ENCODE measurements around the gene BRSK1.

BRSK1 gene

DNA sequence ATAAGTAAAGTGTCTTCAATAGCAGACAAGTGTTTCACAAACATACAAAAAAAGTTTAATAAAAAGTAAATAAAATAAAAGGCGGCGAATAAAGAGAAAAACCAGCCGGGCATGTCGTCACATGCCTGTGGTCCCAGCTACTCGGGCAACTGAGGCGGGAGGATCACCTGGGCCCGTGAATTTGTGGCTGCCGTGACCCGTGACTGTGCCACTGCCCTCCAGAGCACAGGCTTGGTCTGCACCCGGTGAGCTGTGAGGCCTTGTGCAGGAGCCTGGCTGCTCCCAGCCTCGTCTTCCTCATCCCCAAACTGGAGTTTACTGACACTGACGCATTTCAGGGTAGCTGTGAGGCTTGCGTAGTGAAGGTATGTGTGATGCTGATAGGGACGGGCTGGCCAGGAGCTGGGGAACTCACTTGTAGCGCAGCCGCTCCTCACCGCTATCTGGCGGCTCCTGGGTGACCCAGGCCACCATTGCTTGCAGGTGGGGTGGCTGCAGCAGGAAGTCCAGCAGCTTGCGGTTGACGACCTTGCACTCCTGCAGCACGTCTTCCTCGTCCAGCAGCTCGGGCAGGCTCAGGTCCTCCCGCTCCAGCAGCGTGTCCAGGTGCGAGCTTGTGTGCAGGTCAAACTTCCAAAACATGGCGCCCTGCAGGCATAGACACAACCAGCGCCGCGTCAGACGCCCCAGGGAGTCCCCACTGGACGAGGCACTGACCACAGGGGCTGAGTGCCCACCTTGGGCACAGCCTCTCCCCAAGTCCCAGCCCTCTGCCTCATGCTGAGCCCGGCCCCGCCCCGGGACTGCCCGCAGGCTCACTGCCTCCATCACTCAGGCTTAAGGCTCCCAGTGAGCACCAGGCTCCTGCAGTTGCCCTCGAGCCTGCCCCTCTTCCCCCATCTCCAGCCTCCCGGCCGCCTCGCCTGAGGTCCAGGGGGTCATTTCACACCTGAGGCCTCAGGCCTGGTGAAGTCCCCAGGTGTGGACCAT lies 37.0 kb upstream of the BRSK1 start:
- Histone ChIP-seq H2AFZ (ENCODE audit: low read depth, low read length) (no peak overlapping the region), H3K27me3 (ENCODE audit: insufficient read depth, low read length, poor library complexity) (no peaks in the 10 kb centered on the region), H3K4me3 (ENCODE audit: low read depth in 1 of 2, low read length in 2 of 2) (no peak overlapping the region), H3K4me2 (ENCODE audit: insufficient read depth, low read length) (no peak overlapping the region), H3K9me3 (ENCODE audit: insufficient read depth, low read length, severe bottlenecking) (no peaks in the 10 kb centered on the region), H3K27ac (ENCODE audit: low read length) (no peak overlapping the region), H4K20me1 (ENCODE audit: insufficient read depth, low read length) (peaks cover 72% of the 10 kb centered on the region), H3K4me1 (ENCODE audit: insufficient read depth, low read length) (no peaks in the 10 kb centered on the region), H3K36me3 (ENCODE audit: insufficient read depth, low read length) (peaks cover 89% of the 10 kb centered on the region), H3K9ac (ENCODE audit: low read depth, low read length) (no peak overlapping the region), H3K79me2 (ENCODE audit: insufficient read depth, low read length) (peaks cover 64% of the 10 kb centered on the region)
- TF ChIP-seq, protein P1, sequence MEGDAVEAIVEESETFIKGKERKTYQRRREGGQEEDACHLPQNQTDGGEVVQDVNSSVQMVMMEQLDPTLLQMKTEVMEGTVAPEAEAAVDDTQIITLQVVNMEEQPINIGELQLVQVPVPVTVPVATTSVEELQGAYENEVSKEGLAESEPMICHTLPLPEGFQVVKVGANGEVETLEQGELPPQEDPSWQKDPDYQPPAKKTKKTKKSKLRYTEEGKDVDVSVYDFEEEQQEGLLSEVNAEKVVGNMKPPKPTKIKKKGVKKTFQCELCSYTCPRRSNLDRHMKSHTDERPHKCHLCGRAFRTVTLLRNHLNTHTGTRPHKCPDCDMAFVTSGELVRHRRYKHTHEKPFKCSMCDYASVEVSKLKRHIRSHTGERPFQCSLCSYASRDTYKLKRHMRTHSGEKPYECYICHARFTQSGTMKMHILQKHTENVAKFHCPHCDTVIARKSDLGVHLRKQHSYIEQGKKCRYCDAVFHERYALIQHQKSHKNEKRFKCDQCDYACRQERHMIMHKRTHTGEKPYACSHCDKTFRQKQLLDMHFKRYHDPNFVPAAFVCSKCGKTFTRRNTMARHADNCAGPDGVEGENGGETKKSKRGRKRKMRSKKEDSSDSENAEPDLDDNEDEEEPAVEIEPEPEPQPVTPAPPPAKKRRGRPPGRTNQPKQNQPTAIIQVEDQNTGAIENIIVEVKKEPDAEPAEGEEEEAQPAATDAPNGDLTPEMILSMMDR (IDR thresholded peaks at IDR 0.05; ENCODE audit: borderline replicate concordance, extremely low read depth, low read length, poor library complexity, severe bottlenecking) = no peak
- no peak for TF ChIP-seq EZH2 (IDR thresholded peaks at IDR 0.05; ENCODE audit: borderline replicate concordance, low read depth, low read length, severe bottlenecking)
- DNase-seq = no peak
- no peak for ATAC-seq (ENCODE audit: insufficient read depth, low read depth)

DNA sequence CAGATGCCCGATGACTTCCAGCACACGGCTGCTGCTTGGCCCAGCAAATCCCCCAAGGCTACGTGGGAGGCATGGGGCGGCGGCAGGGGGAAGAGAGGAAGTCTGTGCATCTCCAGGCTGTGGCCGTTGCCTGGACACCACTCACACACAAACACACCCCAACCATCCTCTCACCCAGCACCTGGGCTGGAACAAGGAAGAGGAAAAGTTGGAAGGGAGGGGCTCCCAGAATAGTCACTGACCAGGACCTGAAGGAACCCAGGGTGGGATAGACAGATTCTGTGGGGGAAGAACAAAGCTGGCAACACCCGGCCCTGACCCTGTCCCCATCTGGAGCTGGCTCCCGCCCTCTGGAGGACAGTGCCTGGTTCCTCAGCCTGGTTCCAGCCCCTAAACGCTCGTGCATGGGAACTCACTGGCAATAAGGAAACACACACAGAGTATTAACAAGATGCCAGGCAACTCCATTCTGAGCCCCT lies 36.1 kb upstream of the BRSK1 start:
- peaks cover 73% of the 10 kb centered on the region for H3K79me2 ChIP-seq (ENCODE audit: insufficient read depth, low read length)
- H3K9me3 ChIP-seq (ENCODE audit: insufficient read depth, low read length, severe bottlenecking) = no peaks in the 10 kb centered on the region
- 0 out of 2 replicates have a peak, but pooled peaks cover 2% of the 10 kb centered on the region for H3K4me1 ChIP-seq (ENCODE audit: insufficient read depth, low read length)
- H4K20me1 ChIP-seq (ENCODE audit: insufficient read depth, low read length) = peaks cover 76% of the 10 kb centered on the region
- H3K27me3 ChIP-seq (ENCODE audit: insufficient read depth, low read length, poor library complexity) = no peaks in the 10 kb centered on the region
- H3K4me3 ChIP-seq (ENCODE audit: low read depth in 1 of 2, low read length in 2 of 2) = no peak overlapping the region
- no peak overlapping the region for H2AFZ ChIP-seq (ENCODE audit: low read depth, low read length)
- H3K36me3 ChIP-seq (ENCODE audit: insufficient read depth, low read length) = peaks cover 89% of the 10 kb centered on the region
- no peak overlapping the region for H3K27ac ChIP-seq (ENCODE audit: low read length)
- ATAC-seq (ENCODE audit: insufficient read depth, low read depth) (no peak), DNase-seq (no peak)
- no peak for TF ChIP-seq EZH2 (IDR thresholded peaks at IDR 0.05; ENCODE audit: borderline replicate concordance, low read depth, low read length, severe bottlenecking)
- TF ChIP-seq, protein P1 (IDR thresholded peaks at IDR 0.05; ENCODE audit: borderline replicate concordance, extremely low read depth, low read length, poor library complexity, severe bottlenecking) = no peak
- H3K9ac ChIP-seq (ENCODE audit: low read depth, low read length) = no peak overlapping the region
- no peak overlapping the region for H3K4me2 ChIP-seq (ENCODE audit: insufficient read depth, low read length)

DNA sequence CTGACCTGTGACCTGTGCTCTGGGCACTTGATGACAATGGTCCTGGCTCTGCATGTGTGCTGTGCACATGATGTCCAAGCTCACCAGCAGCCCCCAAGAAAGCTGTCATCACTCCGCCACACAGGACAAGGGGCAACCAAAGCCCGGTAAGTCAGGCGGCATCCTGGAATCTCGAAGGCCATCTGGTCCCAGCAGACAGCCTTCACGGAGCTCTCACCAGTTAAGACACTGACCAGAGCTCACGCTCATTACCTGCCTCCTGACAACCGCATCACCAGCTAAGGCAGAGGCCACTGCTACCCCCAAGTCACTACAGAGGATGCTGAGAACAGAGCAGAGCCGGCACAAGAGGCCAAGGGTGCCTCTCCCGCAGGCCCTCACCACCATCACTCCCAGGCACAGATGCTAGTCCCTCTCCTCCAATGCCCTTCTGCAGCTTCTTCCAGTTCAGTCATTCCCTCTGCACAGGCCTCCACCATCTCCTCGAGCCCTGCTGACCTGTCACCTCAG lies 35.6 kb upstream of the BRSK1 start:
- Histone ChIP-seq H3K9ac (ENCODE audit: low read depth, low read length) (no peak overlapping the region), H3K79me2 (ENCODE audit: insufficient read depth, low read length) (peaks cover 78% of the 10 kb centered on the region), H3K27ac (ENCODE audit: low read length) (no peak overlapping the region), H3K4me2 (ENCODE audit: insufficient read depth, low read length) (no peak overlapping the region), H3K9me3 (ENCODE audit: insufficient read depth, low read length, severe bottlenecking) (no peaks in the 10 kb centered on the region), H3K4me1 (ENCODE audit: insufficient read depth, low read length) (peaks cover 7% of the 10 kb centered on the region), H3K4me3 (ENCODE audit: low read depth in 1 of 2, low read length in 2 of 2) (no peak overlapping the region), H4K20me1 (ENCODE audit: insufficient read depth, low read length) (peaks cover 82% of the 10 kb centered on the region), H2AFZ (ENCODE audit: low read depth, low read length) (no peak overlapping the region), H3K27me3 (ENCODE audit: insufficient read depth, low read length, poor library complexity) (no peaks in the 10 kb centered on the region), H3K36me3 (ENCODE audit: insufficient read depth, low read length) (peaks cover 92% of the 10 kb centered on the region)
- DNase-seq (no peak), ATAC-seq (ENCODE audit: insufficient read depth, low read depth) (no peak)
- no peak for TF ChIP-seq EZH2 (IDR thresholded peaks at IDR 0.05; ENCODE audit: borderline replicate concordance, low read depth, low read length, severe bottlenecking)
- TF ChIP-seq, protein P1 (IDR thresholded peaks at IDR 0.05; ENCODE audit: borderline replicate concordance, extremely low read depth, low read length, poor library complexity, severe bottlenecking) = no peak
